Hepatocyte (in vitro differentiated cells): ENCODE data around the gene GRK3. TPM values are rescaled to one million over a fixed set of nuclear protein-coding genes. Genes with fewer than 3 reads are reported as not detected.

ENCODE experiments used
- DNase-seq: peaks from one replicate; pipeline ENCODE4 v3.0.0-alpha.2; 2016; ENCODE audit warnings: low spot score
- H2AFZ ChIP-seq: fragments of 200-600 bp; sonication (generic); 2 replicates; pipeline ENCODE4 v1.6.0; 2016; ENCODE audit warnings: antibody characterized with exemption, mild to moderate bottlenecking
- H3K27ac ChIP-seq: fragments of 200-600 bp; sonication (generic); 2 replicates; pipeline ENCODE4 v1.5.1; 2016; ENCODE audit warnings: mild to moderate bottlenecking
- H3K27me3 ChIP-seq: fragments of 200-600 bp; sonication (generic); 2 replicates; pipeline ENCODE4 v1.6.1; 2016
- H3K36me3 ChIP-seq: fragments of 200-600 bp; sonication (generic); replicated peaks from 2 replicates; pipeline ENCODE4 v1.5.1; 2016; ENCODE audit warnings: low read depth; ENCODE audit not compliant: insufficient read depth
- H3K4me1 ChIP-seq: fragments of 200-600 bp; sonication (generic); 2 replicates; pipeline ENCODE4 v1.5.1; 2016; ENCODE audit warnings: mild to moderate bottlenecking, moderate library complexity; ENCODE audit not compliant: insufficient read depth
- H3K4me2 ChIP-seq: fragments of 200-600 bp; sonication (generic); 2 replicates; pipeline ENCODE4 v1.6.0; 2016
- H3K4me3 ChIP-seq: fragments of 200-600 bp; sonication (generic); 2 replicates; pipeline ENCODE4 v1.5.1; 2016; ENCODE audit warnings: mild to moderate bottlenecking
- H3K79me2 ChIP-seq: fragments of 200-600 bp; sonication (generic); 2 replicates; pipeline ENCODE4 v1.6.0; 2017; ENCODE audit warnings: mild to moderate bottlenecking
- H3K9me2 ChIP-seq: fragments of 200-600 bp; sonication (generic); replicated peaks from 2 replicates; pipeline ENCODE4 v1.6.0; 2017; ENCODE audit warnings: mild to moderate bottlenecking; ENCODE audit not compliant: insufficient read depth
- H3K9me3 ChIP-seq: fragments of 200-600 bp; sonication (generic); 2 replicates; pipeline ENCODE4 v1.5.1; 2016; ENCODE audit warnings: low read depth, mild to moderate bottlenecking
- H4K20me1 ChIP-seq: fragments of 200-600 bp; sonication (generic); 2 replicates; pipeline ENCODE4 v1.6.0; 2016; ENCODE audit warnings: mild to moderate bottlenecking; ENCODE audit not compliant: insufficient read depth, poor library complexity, severe bottlenecking
- EZH2 ChIP-seq: fragments of 200-600 bp; sonication (generic); IDR thresholded peaks from 2 replicates; pipeline ENCODE4 v1.6.1; 2016; ENCODE audit warnings: antibody characterized with exemption, mild to moderate bottlenecking, borderline replicate concordance
- EZH2phosphoT487 ChIP-seq: fragments of 200-600 bp; sonication (generic); IDR thresholded peaks from one replicate; pipeline ENCODE4 v1.6.1; 2018; ENCODE audit warnings: antibody characterized with exemption, mild to moderate bottlenecking, low read depth, moderate library complexity; ENCODE audit not compliant: unreplicated experiment, severe bottlenecking
- WGBS: methylation state at CpG from one replicate; pipeline ENCODE4 v1.1.6; 2016; ENCODE audit warnings: low lambda C conversion rate; ENCODE audit errors: missing lambda C conversion rate; 5-methylcytosine and 5-hydroxymethylcytosine counted together
- polyA plus RNA-seq: library from polyadenylated mRNA; unstranded; fragments of >200 nt; fragmentation: Nextera tagmentation; extraction: Ambion mirVana; gene quantifications from 2 replicates; pipeline ENCODE4 v1.2.1, GENCODE V29; 2016
- total RNA-seq: library from RNA; depleted of rRNA; stranded (reverse); fragments of >200 nt; gene quantifications from 2 replicates; pipeline ENCODE4 v1.2.3, GENCODE V29; 2014
- TF ChIP-seq, protein P1 (sequence below): fragments of 200-600 bp; sonication (generic); IDR thresholded peaks from 2 replicates; pipeline ENCODE4 v1.5.1; 2016; ENCODE audit warnings: antibody characterized with exemption, mild to moderate bottlenecking; ENCODE audit not compliant: poor library complexity

GRK3 gene
- total and polyA plus RNA-seq, 2 experiments from 2014 or later, result 1.5 to 7.1 TPM

DNA sequence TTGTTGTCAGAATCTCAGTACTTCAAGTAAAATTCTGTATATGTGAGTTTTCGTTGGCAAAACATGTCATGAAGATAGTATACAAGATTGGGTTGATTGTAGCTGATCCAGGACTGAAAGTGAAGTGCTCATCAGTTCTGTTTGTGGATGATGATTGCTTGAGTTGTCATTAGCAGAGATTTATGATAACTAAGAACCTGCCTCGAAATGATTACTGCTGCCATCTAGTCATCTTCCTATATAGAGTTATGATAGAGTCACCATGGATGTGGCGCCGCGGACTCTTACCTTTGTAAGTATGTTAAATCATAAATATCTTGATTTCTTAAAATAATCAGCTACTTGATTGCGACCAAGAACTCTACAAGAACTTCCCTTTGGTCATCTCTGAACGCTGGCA lies 149.6 kb downstream of the GRK3 start:
- Histone ChIP-seq H3K27me3 (no peaks in the 10 kb centered on the region), H3K9me2 (no peaks in the 10 kb centered on the region), H3K4me3 (no peak overlapping the region), H3K4me2 (no peak overlapping the region), H3K36me3 (no peaks in the 10 kb centered on the region), H2AFZ (no peak overlapping the region), H4K20me1 (no peaks in the 10 kb centered on the region), H3K79me2 (no peaks in the 10 kb centered on the region), H3K9me3 (no peaks in the 10 kb centered on the region), H3K4me1 (no peaks in the 10 kb centered on the region), H3K27ac (no peak overlapping the region)
- WGBS, result 93% methylated on average over 7 of the region's 7 CpGs
- TF ChIP-seq, protein P1, sequence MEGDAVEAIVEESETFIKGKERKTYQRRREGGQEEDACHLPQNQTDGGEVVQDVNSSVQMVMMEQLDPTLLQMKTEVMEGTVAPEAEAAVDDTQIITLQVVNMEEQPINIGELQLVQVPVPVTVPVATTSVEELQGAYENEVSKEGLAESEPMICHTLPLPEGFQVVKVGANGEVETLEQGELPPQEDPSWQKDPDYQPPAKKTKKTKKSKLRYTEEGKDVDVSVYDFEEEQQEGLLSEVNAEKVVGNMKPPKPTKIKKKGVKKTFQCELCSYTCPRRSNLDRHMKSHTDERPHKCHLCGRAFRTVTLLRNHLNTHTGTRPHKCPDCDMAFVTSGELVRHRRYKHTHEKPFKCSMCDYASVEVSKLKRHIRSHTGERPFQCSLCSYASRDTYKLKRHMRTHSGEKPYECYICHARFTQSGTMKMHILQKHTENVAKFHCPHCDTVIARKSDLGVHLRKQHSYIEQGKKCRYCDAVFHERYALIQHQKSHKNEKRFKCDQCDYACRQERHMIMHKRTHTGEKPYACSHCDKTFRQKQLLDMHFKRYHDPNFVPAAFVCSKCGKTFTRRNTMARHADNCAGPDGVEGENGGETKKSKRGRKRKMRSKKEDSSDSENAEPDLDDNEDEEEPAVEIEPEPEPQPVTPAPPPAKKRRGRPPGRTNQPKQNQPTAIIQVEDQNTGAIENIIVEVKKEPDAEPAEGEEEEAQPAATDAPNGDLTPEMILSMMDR, result no peak
- TF ChIP-seq EZH2phosphoT487 (no peak), EZH2 (no peak)
- DNase-seq, result no peak

DNA sequence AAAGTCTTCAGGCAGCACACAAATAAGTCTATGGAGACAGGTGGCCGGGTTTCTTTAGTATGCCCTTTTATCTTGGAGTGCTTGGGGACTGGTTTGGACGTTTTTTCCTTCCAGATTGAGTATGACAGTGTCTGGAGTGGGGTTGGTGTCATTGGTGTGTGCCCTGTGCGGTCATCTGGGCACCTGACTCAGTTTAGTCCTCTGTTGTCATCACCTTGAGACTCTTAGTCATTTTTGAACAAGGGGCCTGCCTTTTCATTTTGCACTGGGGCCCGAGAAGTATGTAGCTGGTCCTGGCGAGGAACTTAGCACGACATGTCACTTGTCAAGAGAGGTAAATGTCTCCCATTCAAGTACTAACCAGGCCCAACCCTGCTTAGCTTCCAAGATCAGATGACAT lies 150.3 kb downstream of the GRK3 start:
- Histone ChIP-seq H3K4me3 (no peak overlapping the region), H3K27ac (no peak overlapping the region), H3K79me2 (no peaks in the 10 kb centered on the region), H3K4me1 (no peaks in the 10 kb centered on the region), H3K9me2 (no peaks in the 10 kb centered on the region), H2AFZ (no peak overlapping the region), H3K9me3 (no peaks in the 10 kb centered on the region), H3K4me2 (no peak overlapping the region), H3K36me3 (no peaks in the 10 kb centered on the region), H3K27me3 (no peaks in the 10 kb centered on the region), H4K20me1 (no peaks in the 10 kb centered on the region)
- TF ChIP-seq, protein P1, result no peak
- TF ChIP-seq EZH2 (no peak), EZH2phosphoT487 (no peak)
- DNase-seq, result no peak
- WGBS, result 81% methylated on average over 6 of the region's 6 CpGs

DNA sequence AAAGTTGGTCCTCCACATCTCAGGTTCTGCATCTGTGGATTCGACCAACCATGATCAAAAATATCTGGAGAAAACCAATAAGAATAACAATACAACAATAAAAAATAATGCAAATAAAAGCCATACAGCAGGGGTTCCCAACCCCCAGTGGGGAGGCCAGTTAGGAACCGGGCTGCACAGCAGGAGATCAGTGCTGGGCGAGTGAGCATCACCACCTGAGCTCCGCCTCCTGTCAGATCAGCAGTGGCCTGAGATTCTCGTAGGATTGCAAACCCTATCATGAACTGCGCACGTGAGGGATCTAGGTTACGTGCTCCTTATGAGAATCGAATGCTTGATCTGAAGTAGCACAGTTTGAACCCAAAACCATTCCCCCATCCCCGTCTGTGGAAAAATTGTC lies 152.2 kb downstream of the GRK3 start:
- TF ChIP-seq, protein P1, result no peak
- no peak for TF ChIP-seq EZH2phosphoT487
- no peak for TF ChIP-seq EZH2
- Histone ChIP-seq H3K4me1 (no peaks in the 10 kb centered on the region), H3K9me3 (no peaks in the 10 kb centered on the region), H3K27ac (no peak overlapping the region), H3K9me2 (no peaks in the 10 kb centered on the region), H3K4me3 (no peak overlapping the region), H3K27me3 (no peaks in the 10 kb centered on the region), H3K4me2 (no peak overlapping the region), H4K20me1 (no peaks in the 10 kb centered on the region), H2AFZ (no peak overlapping the region), H3K79me2 (no peaks in the 10 kb centered on the region), H3K36me3 (no peaks in the 10 kb centered on the region)
- 94% methylated on average over 10 of the region's 10 CpGs for WGBS
- DNase-seq, result no peak
